ENCODE results near the gene CHPF2.

GRCh38 chr7:151269511-151269910 lies 37.2 kb downstream of the CHPF2 start:
- TF ChIP-seq, protein P1, sequence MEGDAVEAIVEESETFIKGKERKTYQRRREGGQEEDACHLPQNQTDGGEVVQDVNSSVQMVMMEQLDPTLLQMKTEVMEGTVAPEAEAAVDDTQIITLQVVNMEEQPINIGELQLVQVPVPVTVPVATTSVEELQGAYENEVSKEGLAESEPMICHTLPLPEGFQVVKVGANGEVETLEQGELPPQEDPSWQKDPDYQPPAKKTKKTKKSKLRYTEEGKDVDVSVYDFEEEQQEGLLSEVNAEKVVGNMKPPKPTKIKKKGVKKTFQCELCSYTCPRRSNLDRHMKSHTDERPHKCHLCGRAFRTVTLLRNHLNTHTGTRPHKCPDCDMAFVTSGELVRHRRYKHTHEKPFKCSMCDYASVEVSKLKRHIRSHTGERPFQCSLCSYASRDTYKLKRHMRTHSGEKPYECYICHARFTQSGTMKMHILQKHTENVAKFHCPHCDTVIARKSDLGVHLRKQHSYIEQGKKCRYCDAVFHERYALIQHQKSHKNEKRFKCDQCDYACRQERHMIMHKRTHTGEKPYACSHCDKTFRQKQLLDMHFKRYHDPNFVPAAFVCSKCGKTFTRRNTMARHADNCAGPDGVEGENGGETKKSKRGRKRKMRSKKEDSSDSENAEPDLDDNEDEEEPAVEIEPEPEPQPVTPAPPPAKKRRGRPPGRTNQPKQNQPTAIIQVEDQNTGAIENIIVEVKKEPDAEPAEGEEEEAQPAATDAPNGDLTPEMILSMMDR (optimal IDR thresholded peaks at IDR 0.05 in 1 of 3, IDR thresholded peaks at IDR 0.05 in 1 of 3, conservative IDR thresholded peaks at IDR 0.05 in 1 of 3; ENCODE audit: extremely low read depth in 1 of 3, insufficient read depth in 2 of 3, low read length in 3 of 3): no peak
- TF ChIP-seq EZH2 (IDR thresholded peaks at IDR 0.05; ENCODE audit: low read length): no peak
